NB4 (cell line): Measurements from ENCODE around the gene CFAP161.
"Not testable (repeated sequence)": the region's sequence is repeated elsewhere in the genome, so short reads cannot be mapped to it uniquely, and the experiment has no call there.

Experiments
- MYC ChIP-seq: IDR thresholded peaks from 2 replicates; pipeline ENCODE4 v1.6.1; 2011; ENCODE audit warnings: low read depth, low read length
- POLR2A ChIP-seq: IDR thresholded peaks from 2 replicates; pipeline ENCODE4 v1.6.1; 2011; ENCODE audit warnings: mild to moderate bottlenecking; ENCODE audit not compliant: insufficient read length; ENCODE audit errors: extremely low read depth
- TF ChIP-seq, protein P1 (sequence below): IDR thresholded peaks from one replicate; pipeline ENCODE4 v1.5.1; 2012; ENCODE audit warnings: low read depth, low read length
- TF ChIP-seq, protein P2 (sequence below): IDR thresholded peaks from 2 replicates; pipeline ENCODE4 v1.6.1; 2011; ENCODE audit warnings: low read depth, low read length

DNA sequence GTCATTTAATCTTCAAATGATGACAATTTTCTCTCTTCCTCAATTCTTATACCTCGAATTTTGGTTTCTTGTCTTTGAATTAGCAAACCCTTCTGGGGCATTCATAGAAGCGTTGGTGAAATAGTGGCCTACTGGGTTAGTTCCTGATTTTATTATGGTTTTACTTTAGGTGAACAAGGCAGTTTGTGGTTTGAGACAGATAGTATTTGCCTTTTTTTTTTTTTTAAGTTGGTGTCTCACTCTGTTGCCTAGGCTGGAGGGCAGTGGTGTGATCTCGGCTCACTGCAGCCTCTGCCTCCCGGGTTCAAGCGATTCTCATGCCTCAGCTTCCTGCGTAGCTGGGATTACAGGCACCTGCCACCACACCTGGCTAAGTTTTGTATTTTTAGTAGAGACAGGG lies 7.4 kb downstream of the CFAP161 start:
- TF ChIP-seq, protein P1, sequence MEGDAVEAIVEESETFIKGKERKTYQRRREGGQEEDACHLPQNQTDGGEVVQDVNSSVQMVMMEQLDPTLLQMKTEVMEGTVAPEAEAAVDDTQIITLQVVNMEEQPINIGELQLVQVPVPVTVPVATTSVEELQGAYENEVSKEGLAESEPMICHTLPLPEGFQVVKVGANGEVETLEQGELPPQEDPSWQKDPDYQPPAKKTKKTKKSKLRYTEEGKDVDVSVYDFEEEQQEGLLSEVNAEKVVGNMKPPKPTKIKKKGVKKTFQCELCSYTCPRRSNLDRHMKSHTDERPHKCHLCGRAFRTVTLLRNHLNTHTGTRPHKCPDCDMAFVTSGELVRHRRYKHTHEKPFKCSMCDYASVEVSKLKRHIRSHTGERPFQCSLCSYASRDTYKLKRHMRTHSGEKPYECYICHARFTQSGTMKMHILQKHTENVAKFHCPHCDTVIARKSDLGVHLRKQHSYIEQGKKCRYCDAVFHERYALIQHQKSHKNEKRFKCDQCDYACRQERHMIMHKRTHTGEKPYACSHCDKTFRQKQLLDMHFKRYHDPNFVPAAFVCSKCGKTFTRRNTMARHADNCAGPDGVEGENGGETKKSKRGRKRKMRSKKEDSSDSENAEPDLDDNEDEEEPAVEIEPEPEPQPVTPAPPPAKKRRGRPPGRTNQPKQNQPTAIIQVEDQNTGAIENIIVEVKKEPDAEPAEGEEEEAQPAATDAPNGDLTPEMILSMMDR, result not testable (repeated sequence)
- TF ChIP-seq POLR2A, MYC: not testable (repeated sequence)
- TF ChIP-seq, protein P2, sequence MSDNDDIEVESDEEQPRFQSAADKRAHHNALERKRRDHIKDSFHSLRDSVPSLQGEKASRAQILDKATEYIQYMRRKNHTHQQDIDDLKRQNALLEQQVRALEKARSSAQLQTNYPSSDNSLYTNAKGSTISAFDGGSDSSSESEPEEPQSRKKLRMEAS, result not testable (repeated sequence)
